HPDE6-E6E7 (cell line): ENCODE results near the gene AHSP.
A peak's percentile ranks its signal among the peaks of the same experiment; 100 is the strongest.
"Not testable (repeated sequence)": the region's sequence is repeated elsewhere in the genome, so short reads cannot be mapped to it uniquely, and the experiment has no call there.

ENCODE experiments used
- DNase-seq: peaks from one replicate; pipeline ENCODE4 v3.0.0; 2011; ENCODE audit warnings: missing footprints; ENCODE audit errors: extremely low spot score

Gene AHSP

GRCh38 chr16:31527734-31528274 is at the start of gene AHSP:
Gene AHSP (plus strand): TSS chr16:31527900. CDS start chr16:31528140, 240 bp downstream.
- DNase-seq = no peak

- DNase-seq = no peak
These were observed 48.7 kb upstream of the AHSP start for GRCh38 chr16:31478956-31479355.

GRCh38 chr16:31479751-31480150 is 47.9 kb upstream of the AHSP start:
- no peak for DNase-seq

- no peak for DNase-seq
These were observed 46.7 kb upstream of the AHSP start for GRCh38 chr16:31480851-31481536.

GRCh38 chr16:31483081-31483480 is 44.6 kb upstream of the AHSP start, which contains the start of gene SLC5A2:
Gene SLC5A2 (plus strand): TSS chr16:31483123. CDS start chr16:31483137, 14 bp downstream.
- DNase-seq = no peak

GRCh38 chr16:31484048-31484447 is 43.7 kb upstream of the AHSP start:
- not testable (repeated sequence) for DNase-seq

- DNase-seq = no peak
These were observed 43.1 kb upstream of the AHSP start for GRCh38 chr16:31484491-31485171.

GRCh38 chr16:31485571-31485970 is 42.1 kb upstream of the AHSP start:
- no peak for DNase-seq

- DNase-seq = no peak
These were observed 41.7 kb upstream of the AHSP start for GRCh38 chr16:31486045-31486444.

GRCh38 chr16:31487071-31487719 is 40.5 kb upstream of the AHSP start:
- DNase-seq = no peak

- DNase-seq = peak; percentile 85
These were observed 39.8 kb upstream of the AHSP start for GRCh38 chr16:31487720-31488467.

GRCh38 chr16:31488468-31489297 is 39.0 kb upstream of the AHSP start:
- DNase-seq = no peak

GRCh38 chr16:31489298-31489564 is 38.5 kb upstream of the AHSP start:
- DNase-seq = no peak

- no peak for DNase-seq
These were observed 37.8 kb upstream of the AHSP start for GRCh38 chr16:31489616-31490584.

GRCh38 chr16:31491778-31492418 is 35.8 kb upstream of the AHSP start:
- DNase-seq = no peak

- no peak for DNase-seq
These were observed 34.1 kb upstream of the AHSP start for GRCh38 chr16:31493506-31494125.

GRCh38 chr16:31496670-31497069 is 31.0 kb upstream of the AHSP start:
- no peak for DNase-seq

GRCh38 chr16:31498493-31498892 is 29.2 kb upstream of the AHSP start:
- DNase-seq = no peak

- no peak for DNase-seq
These were observed 27.8 kb upstream of the AHSP start for GRCh38 chr16:31499928-31500327.
